B cell (primary cell): ENCODE results near the gene ITGB6.
"Not testable (repeated sequence)": the region's sequence is repeated elsewhere in the genome, so short reads cannot be mapped to it uniquely, and the experiment has no call there.

Source experiments
- CTCF ChIP-seq: fragments of 200-600 bp; IDR thresholded peaks from one replicate; pipeline ENCODE4 v1.8.0; 2022; ENCODE audit warnings: antibody characterized with exemption, mild to moderate bottlenecking
- EZH2 ChIP-seq: IDR thresholded peaks from 2 replicates; pipeline ENCODE4 v1.6.1; 2012; ENCODE audit warnings: borderline replicate concordance, low read depth, mild to moderate bottlenecking, moderate library complexity, low read length; ENCODE audit not compliant: insufficient read depth, poor library complexity, severe bottlenecking

GRCh38 chr2:160148419-160148818, 51.7 kb downstream of the ITGB6 start:
- not testable (repeated sequence) for TF ChIP-seq EZH2, CTCF
